H1 (cell line): ENCODE results near the gene PMP22. TPM values are rescaled to one million over a fixed set of nuclear protein-coding genes. Genes with fewer than 3 reads are reported as not detected.

Experiments
- CTCF ChIA-PET: fragments of 300-600 bp; sonication (Branson Sonifier 250); formaldehyde crosslinking; loops from one replicate; lab custom pipeline; 2021; ENCODE audit not compliant: partially characterized antibody; lab: Charles Lee
- POLR2A ChIA-PET: fragments of 300-600 bp; sonication (Branson Sonifier 250); formaldehyde crosslinking; loops from one replicate; lab custom pipeline; 2021; ENCODE audit warnings: inconsistent platforms; ENCODE audit not compliant: partially characterized antibody; lab: Charles Lee
- DNase-seq, 2 experiments: peaks; one replicate each; pipeline versions ENCODE4 v3.0.0 to v3.0.0-alpha.2; 2010 to 2022; ENCODE audit warnings: low spot score in 2 of 2, low read depth in 1 of 2, mixed read lengths in 1 of 2
- FAIRE-seq: peaks from 2 replicates; lab custom pipeline; 2011; peaks lifted over from hg19 to GRCh38; lab: Jason Lieb, UNC
- H2AFZ ChIP-seq: 2 replicates; pipeline ENCODE4 v1.8.1; 2012; ENCODE audit warnings: low read length, inconsistent platforms
- H2AK5ac ChIP-seq: 2 replicates; pipeline ENCODE4 v1.6.1; 2013; ENCODE audit warnings: low read depth, low read length
- H2BK120ac ChIP-seq: replicated peaks from 2 replicates; pipeline ENCODE3; 2013; ENCODE audit warnings: low read depth, low read length, inconsistent platforms
- H2BK12ac ChIP-seq: 2 replicates; pipeline ENCODE4 v1.6.1; 2013; ENCODE audit warnings: low read depth, low read length
- H2BK15ac ChIP-seq: 2 replicates; pipeline ENCODE4 v1.6.1; 2013; ENCODE audit warnings: low read length
- H2BK20ac ChIP-seq: 2 replicates; pipeline ENCODE4 v1.6.1; 2013; ENCODE audit warnings: low read length
- H2BK5ac ChIP-seq: 2 replicates; pipeline ENCODE4 v1.6.1; 2013; ENCODE audit warnings: low read depth, low read length
- H3K14ac ChIP-seq: 2 replicates; pipeline ENCODE4 v1.6.1; 2013; ENCODE audit warnings: inconsistent platforms; ENCODE audit not compliant: insufficient read length
- H3K18ac ChIP-seq: 2 replicates; pipeline ENCODE4 v1.6.1; 2013; ENCODE audit warnings: low read length; ENCODE audit errors: extremely low read depth
- H3K23ac ChIP-seq: 2 replicates; pipeline ENCODE4 v1.6.1; 2013; ENCODE audit warnings: inconsistent platforms; ENCODE audit not compliant: insufficient read length
- H3K23me2 ChIP-seq: 2 replicates; pipeline ENCODE4 v1.6.1; 2013; ENCODE audit warnings: low read depth, low read length
- H3K27ac ChIP-seq: 2 replicates; pipeline ENCODE4 v1.6.1; 2011; ENCODE audit warnings: low read depth, low read length, inconsistent platforms
- H3K27me3 ChIP-seq, 4 experiments: replicated peaks in 1 of 4; 1 replicate in 1 of 4; 2 replicates in 3 of 4; pipeline versions ENCODE4 v1.6.1 to v1.8.1; 2011 to 2013; ENCODE audit warnings: low read length in 3 of 4, mild to moderate bottlenecking in 3 of 4, inconsistent platforms in 2 of 4, mixed read lengths in 2 of 4, moderate library complexity in 1 of 4; ENCODE audit not compliant: control insufficient read depth in 3 of 4, insufficient read depth in 3 of 4; ENCODE audit errors: extremely low read depth in 1 of 4
- H3K36me3 ChIP-seq, 4 experiments: 2 replicates each; pipeline versions ENCODE4 v1.6.1 to v1.8.1; 2011 to 2013; ENCODE audit warnings: mild to moderate bottlenecking in 4 of 4, low read length in 3 of 4, moderate library complexity in 2 of 4, control low read depth in 1 of 4, inconsistent platforms in 1 of 4; ENCODE audit not compliant: insufficient read depth in 4 of 4, control insufficient read depth in 2 of 4
- H3K4ac ChIP-seq: replicated peaks from 2 replicates; pipeline ENCODE3; 2013; ENCODE audit warnings: low read length, low read depth, mixed read lengths, inconsistent platforms; ENCODE audit not compliant: insufficient read length
- H3K4me1 ChIP-seq, 4 experiments: replicated peaks in 1 of 4; 1 replicate in 1 of 4; 2 replicates in 3 of 4; pipeline versions ENCODE4 v1.6.1 to v1.8.1; 2011 to 2013; ENCODE audit warnings: low read length in 3 of 4, inconsistent platforms in 2 of 4, mixed read lengths in 1 of 4; ENCODE audit not compliant: insufficient read depth in 4 of 4, control insufficient read depth in 3 of 4
- H3K4me2 ChIP-seq, 2 experiments: 2 replicates each; pipeline versions ENCODE4 v1.6.1 to v1.8.1; 2011 to 2013; ENCODE audit warnings: low read depth in 2 of 2, low read length in 2 of 2, control low read depth in 1 of 2, inconsistent platforms in 1 of 2, mild to moderate bottlenecking in 1 of 2; ENCODE audit not compliant: insufficient read depth in 1 of 2
- H3K4me3 ChIP-seq, 4 experiments: fragments of 200-600, 300-600 bp in 1 of 4; sonication (generic), shearing (Covaris generic), sonication (Bioruptor Twin) in 1 of 4; 2 replicates each; pipeline versions ENCODE4 v1.5.1 to v1.8.1; 2011 to 2016; ENCODE audit warnings: low read length in 4 of 4, low read depth in 3 of 4, control low read depth in 2 of 4, inconsistent platforms in 2 of 4, mild to moderate bottlenecking in 2 of 4, mixed read lengths in 1 of 4, moderate library complexity in 1 of 4; ENCODE audit not compliant: insufficient read depth in 2 of 4; ENCODE audit errors: extremely low read depth in 1 of 4
- H3K56ac ChIP-seq: replicated peaks from 2 replicates; pipeline ENCODE3; 2013; ENCODE audit warnings: low read depth, mild to moderate bottlenecking, mixed read lengths, low read length, inconsistent platforms; ENCODE audit not compliant: insufficient read length
- H3K79me1 ChIP-seq: 2 replicates; pipeline ENCODE4 v1.6.1; 2013; ENCODE audit warnings: low read depth, low read length, control low read depth
- H3K79me2 ChIP-seq, 2 experiments: 2 replicates each; pipeline versions ENCODE4 v1.6.1 to v1.8.1; 2012 to 2013; ENCODE audit warnings: low read length in 2 of 2, mild to moderate bottlenecking in 2 of 2, inconsistent platforms in 1 of 2; ENCODE audit not compliant: insufficient read depth in 2 of 2, control insufficient read depth in 1 of 2
- H3K9ac ChIP-seq, 4 experiments: replicated peaks in 1 of 4; 1 replicate in 1 of 4; 2 replicates in 3 of 4; pipeline versions ENCODE4 v1.6.1 to v1.8.1; 2011 to 2013; ENCODE audit warnings: low read depth in 3 of 4, low read length in 3 of 4, control low read depth in 2 of 4, mild to moderate bottlenecking in 2 of 4, moderate library complexity in 2 of 4, inconsistent platforms in 1 of 4; ENCODE audit errors: extremely low read depth in 1 of 4
- H3K9me3 ChIP-seq, 2 experiments: 2 replicates each; pipeline versions ENCODE4 v1.6.1 to v1.8.1; 2012 to 2013; ENCODE audit warnings: mild to moderate bottlenecking in 2 of 2, moderate library complexity in 2 of 2, control low read depth in 1 of 2, inconsistent platforms in 1 of 2, low read depth in 1 of 2, low read length in 1 of 2, mixed read lengths in 1 of 2; ENCODE audit not compliant: insufficient read depth in 2 of 2
- H4K20me1 ChIP-seq, 2 experiments: replicated peaks in 1 of 2; 2 replicates each; pipeline versions ENCODE3 to v1.8.1; 2011 to 2013; ENCODE audit warnings: inconsistent platforms in 2 of 2, low read length in 2 of 2, mild to moderate bottlenecking in 1 of 2; ENCODE audit not compliant: insufficient read depth in 2 of 2, control insufficient read depth in 1 of 2
- H4K5ac ChIP-seq: 2 replicates; pipeline ENCODE4 v1.6.1; 2013; ENCODE audit warnings: low read length, low read depth, mixed read lengths, inconsistent platforms; ENCODE audit not compliant: insufficient read length
- H4K8ac ChIP-seq: 2 replicates; pipeline ENCODE4 v1.8.0; 2013; ENCODE audit warnings: mild to moderate bottlenecking, moderate library complexity, low read length, inconsistent platforms; ENCODE audit not compliant: insufficient read depth; ENCODE audit errors: extremely low read depth
- H4K91ac ChIP-seq: replicated peaks from 2 replicates; pipeline ENCODE3; 2013; ENCODE audit warnings: low read length, mixed read lengths, inconsistent platforms; ENCODE audit not compliant: insufficient read length
- ATF3 ChIP-seq: IDR thresholded peaks from 2 replicates; pipeline ENCODE4 v1.6.1; 2011; ENCODE audit warnings: low read depth, mild to moderate bottlenecking, low read length; ENCODE audit not compliant: insufficient read depth
- CEBPB ChIP-seq: IDR thresholded peaks from 2 replicates; pipeline ENCODE4 v1.6.1; 2012; ENCODE audit warnings: low read depth, low read length
- CHD1 ChIP-seq: IDR thresholded peaks from 2 replicates; pipeline ENCODE4 v1.6.1; 2012; ENCODE audit warnings: low read depth, low read length, improper control_type of control experiment
- EZH2 ChIP-seq: fragments of 200-600 bp; sonication (generic); IDR thresholded peaks from 2 replicates; pipeline ENCODE4 v1.7.1; 2012; ENCODE audit warnings: low read depth, mild to moderate bottlenecking, moderate library complexity, low read length, inconsistent platforms; ENCODE audit not compliant: severe bottlenecking
- FOSL1 ChIP-seq: IDR thresholded peaks from 2 replicates; pipeline ENCODE4 v1.6.1; 2011; ENCODE audit warnings: mild to moderate bottlenecking, low read depth, low read length, moderate library complexity; ENCODE audit not compliant: insufficient read depth
- GTF2F1 ChIP-seq: IDR thresholded peaks from 2 replicates; pipeline ENCODE4 v1.6.1; 2012; ENCODE audit warnings: low read depth, low read length, improper control_type of control experiment, borderline replicate concordance
- JUND ChIP-seq: IDR thresholded peaks from 2 replicates; pipeline ENCODE4 v1.6.1; 2011; ENCODE audit warnings: mild to moderate bottlenecking, improper control_type of control experiment, low read length
- MAFK ChIP-seq: IDR thresholded peaks from 2 replicates; pipeline ENCODE4 v1.6.1; 2012; ENCODE audit warnings: low read depth, mild to moderate bottlenecking, improper control_type of control experiment, low read length
- NANOG ChIP-seq: IDR thresholded peaks from 2 replicates; pipeline ENCODE4 v1.6.1; 2011; ENCODE audit warnings: low read length, low read depth, mild to moderate bottlenecking, inconsistent platforms; ENCODE audit not compliant: insufficient read depth, poor library complexity, severe bottlenecking
- YY1 ChIP-seq: IDR thresholded peaks from 2 replicates; pipeline ENCODE4 v1.6.1; 2011; ENCODE audit warnings: low read depth, mild to moderate bottlenecking, low read length
- WGBS, 2 experiments: shearing (Covaris generic) in 1 of 2; methylation state at CpG; one replicate each; pipeline versions ENCODE4 v1.1.6 to v1.1.7; 2013 to 2015; ENCODE audit warnings: low lambda C conversion rate in 2 of 2, mixed read lengths in 2 of 2, inconsistent platforms in 1 of 2, low coverage in 1 of 2, missing lambda C conversion rate in 1 of 2; ENCODE audit not compliant: insufficient replicate concordance in 2 of 2, insufficient coverage in 1 of 2, insufficient read length in 1 of 2; ENCODE audit errors: extremely low coverage in 1 of 2, missing lambda C conversion rate in 1 of 2; 5-methylcytosine and 5-hydroxymethylcytosine counted together
- polyA plus RNA-seq, 7 experiments: library from polyadenylated mRNA; depleted of rRNA in 3 of 7; stranded (reverse) in 5 of 7; unstranded in 2 of 7; fragments of >200 nt in 5 of 7; fragments of 200-250 nt in 2 of 7; gene quantifications; 1 replicate in 5 of 7; 2 replicates in 1 of 7; 4 replicates in 1 of 7; pipeline versions ENCODE4 v1.2.1 to v1.2.3, GENCODE V29; 2011 to 2013; ENCODE audit warnings: missing spikeins in 2 of 7, mixed read lengths in 2 of 7
- total RNA-seq: library from RNA; stranded (reverse); fragmentation: NEBNext Ultra II Directional; extraction: Animal tissue kit (Norgen Biotek cat#: 25700); gene quantifications from 2 replicates; pipeline ENCODE4 v1.2.1, GENCODE V29; 2021
- TF ChIP-seq, protein P1 (sequence below): IDR thresholded peaks from 2 replicates; pipeline ENCODE4 v1.6.1; 2011; ENCODE audit warnings: low read length, improper control_type of control experiment

PMP22 gene
- total and polyA plus RNA-seq, 2 of the 8 experiments (the other 6 are each of a cell fraction or from before 2014, with no cell fraction given) = 0.84 to 4.9 TPM

DNA sequence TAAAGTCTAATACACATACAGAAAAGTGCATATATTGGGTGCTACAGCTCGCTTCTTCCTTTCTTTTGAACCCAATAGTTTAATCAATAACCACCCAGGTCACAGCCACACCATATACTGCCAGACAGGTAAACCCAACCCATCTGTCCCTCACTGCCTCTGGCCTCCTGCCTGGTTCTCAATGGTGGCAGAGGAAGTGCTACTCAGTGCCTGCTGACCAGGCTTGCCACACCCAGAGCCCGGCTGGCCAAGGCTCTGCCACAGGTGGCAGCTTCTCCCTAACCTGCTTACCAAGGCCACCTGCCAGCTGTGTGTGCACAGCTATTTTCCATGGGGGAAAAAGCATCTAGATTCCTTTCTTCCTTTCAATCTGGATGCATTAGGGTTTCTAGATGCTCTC lies 584 bp downstream of the PMP22 start:
- Histone ChIP-seq H3K4me1 (peaks cover 0 to 16% (median 4%) of the 10 kb centered on the region in 4 experiments; a peak in 5 of 7 replicates), H3K27ac (no peak overlapping the region), H4K20me1 (peaks cover 0 to 1% of the 10 kb centered on the region in 2 experiments), H3K4me3 (no peak overlapping the region), H3K79me1 (no peaks in the 10 kb centered on the region), H3K27me3 (peaks cover 31 to 51% (median 45%) of the 10 kb centered on the region in 4 experiments), H2AK5ac (no peak overlapping the region), H3K23ac (no peak overlapping the region), H2BK5ac (no peak overlapping the region), H2BK15ac (no peak overlapping the region), H4K5ac (no peak overlapping the region), H2BK20ac (no peak overlapping the region), H3K4ac (no peak overlapping the region), H3K36me3 (no peaks in the 10 kb centered on the region), H3K9me3 (no peaks in the 10 kb centered on the region), H4K8ac (no peak overlapping the region), H2BK12ac (no peak overlapping the region; the same call in 1 of the 2 replicates), H3K56ac (no peak overlapping the region), H2AFZ (no peak overlapping the region), H3K23me2 (peaks cover 22% of the 10 kb centered on the region), H3K79me2 (no peaks in the 10 kb centered on the region), H4K91ac (no peak overlapping the region), H3K14ac (no peak overlapping the region), H3K4me2 (no peak overlapping the region), H3K18ac (no peak overlapping the region), H3K9ac (no peak overlapping the region), H2BK120ac (no peak overlapping the region)
- WGBS, 2 experiments = 78% methylated on average over 2 of the region's 2 CpGs; no CpG with 5 or more reads in 1 of the 2 experiments
- ChIA-PET CTCF (interaction anchor here (0.6 to 7.3 kb wide), 7 partner anchors 13 to 238 kb away, joined by 3 to 69 read pairs (median 4); no protein-coding TSS in a partner anchor), POLR2A (interaction anchor here (1.2 kb wide), 1 partner anchor 226 kb away, joined by 3 read pairs; no protein-coding TSS in a partner anchor)
- FAIRE-seq (no peak), DNase-seq (no peak)
- TF ChIP-seq CHD1 = no peak
- no peak for TF ChIP-seq JUND
- no peak for TF ChIP-seq ATF3
- no peak for TF ChIP-seq YY1
- TF ChIP-seq MAFK = no peak
- no peak for TF ChIP-seq CEBPB
- no peak for TF ChIP-seq NANOG
- TF ChIP-seq FOSL1 = no peak
- TF ChIP-seq, protein P1, sequence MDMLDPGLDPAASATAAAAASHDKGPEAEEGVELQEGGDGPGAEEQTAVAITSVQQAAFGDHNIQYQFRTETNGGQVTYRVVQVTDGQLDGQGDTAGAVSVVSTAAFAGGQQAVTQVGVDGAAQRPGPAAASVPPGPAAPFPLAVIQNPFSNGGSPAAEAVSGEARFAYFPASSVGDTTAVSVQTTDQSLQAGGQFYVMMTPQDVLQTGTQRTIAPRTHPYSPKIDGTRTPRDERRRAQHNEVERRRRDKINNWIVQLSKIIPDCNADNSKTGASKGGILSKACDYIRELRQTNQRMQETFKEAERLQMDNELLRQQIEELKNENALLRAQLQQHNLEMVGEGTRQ = no peak
- no peak for TF ChIP-seq EZH2
- TF ChIP-seq GTF2F1 = no peak
